ENCODE data around the gene SLC25A5.
A peak's percentile ranks its signal among the peaks of the same experiment; 100 is the strongest.

Gene SLC25A5

DNA sequence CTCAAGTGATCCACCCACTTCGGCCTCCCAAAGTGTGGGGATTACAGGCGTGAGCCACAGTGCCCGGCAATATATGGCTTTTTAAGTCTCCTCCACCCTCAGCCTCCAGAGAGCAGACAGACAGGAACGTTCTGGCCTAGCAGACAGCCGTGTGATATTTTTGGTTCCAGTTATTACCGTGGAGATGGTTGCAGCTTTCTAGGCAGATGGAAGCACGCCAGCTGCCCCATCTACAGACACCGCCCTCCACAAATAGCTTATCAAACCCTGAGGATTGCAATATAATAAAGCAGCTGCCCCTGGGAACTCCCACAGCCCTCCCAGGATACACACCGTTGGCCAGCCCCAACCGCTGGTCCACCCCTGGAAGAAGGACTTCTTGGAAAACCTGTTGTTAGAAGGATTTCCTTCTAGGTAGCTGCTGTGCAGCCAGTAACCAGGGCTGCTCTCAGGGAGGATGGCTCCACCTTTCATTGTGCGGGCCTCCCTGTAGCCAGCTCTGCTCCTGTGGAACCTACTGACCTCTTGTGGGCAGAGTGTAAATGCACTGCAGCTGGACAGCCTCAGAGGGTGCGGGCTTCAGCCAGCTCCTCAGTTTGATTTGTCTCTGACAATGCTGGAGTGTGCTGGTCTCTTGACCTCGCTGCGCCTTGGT lies 44.0 kb downstream of the SLC25A5 start:
- DNase-seq = peak; percentile 23

DNA sequence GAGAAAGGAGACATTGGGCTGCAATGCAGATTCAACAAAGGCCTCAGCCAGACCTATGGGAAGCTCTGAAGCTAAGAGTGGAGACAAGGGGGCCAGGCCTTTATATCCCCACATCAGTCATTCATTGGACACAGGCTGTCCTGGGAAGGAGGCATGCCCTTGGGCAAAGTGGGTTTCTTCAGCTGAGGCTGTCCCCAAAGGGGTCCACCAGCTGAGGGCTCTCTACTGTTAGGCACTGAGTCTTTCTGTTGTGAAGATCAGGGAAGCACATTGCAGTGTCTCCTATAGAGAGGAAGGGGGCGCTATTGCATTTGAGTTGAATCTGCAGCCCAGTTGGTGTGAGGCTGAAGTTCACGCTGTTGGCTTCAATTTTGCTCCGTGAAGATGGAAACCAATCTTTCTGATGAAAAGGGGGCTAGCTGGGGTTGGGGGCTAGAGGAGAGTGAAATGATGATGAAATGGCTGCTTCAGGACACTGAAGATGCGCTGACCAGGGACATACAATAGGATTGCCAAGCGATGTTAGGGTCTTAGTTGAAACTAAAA lies 48.0 kb downstream of the SLC25A5 start:
- DNase-seq = peak; percentile 76

GRCh38 chrX:119518371-119518770 lies 50.1 kb downstream of the SLC25A5 start:
- peak; percentile 20 for DNase-seq

Measured in DMS 273 treated with DMSO at 0.1 percent for 48 hours (cell line).